ENCODE data around the gene LTBP1. TPM values are rescaled to one million over a fixed set of nuclear protein-coding genes. Genes with fewer than 3 reads are reported as not detected.

The LTBP1 gene
- total RNA-seq, 1 donor from 2014 or later: 48.4 TPM

GRCh38 chr2:33291278-33292013 lies 344.7 kb downstream of the LTBP1 start:
- intact Hi-C loops (cut with DNase I): no loop called here
- DNase-seq (ENCODE audit: extremely low spot score in 2 of 2): no peak
- H3K36me3 ChIP-seq: no peaks in the 10 kb centered on the region
- TF ChIP-seq POLR2A (IDR thresholded peaks at IDR 0.05) (no peak), POLR2AphosphoS5 (IDR thresholded peaks at IDR 0.05; ENCODE audit: insufficient read depth in 1 of 2, low read depth in 1 of 2) (peak in 1 of 2 donors; percentile 11)
- TF ChIP-seq, protein P1, sequence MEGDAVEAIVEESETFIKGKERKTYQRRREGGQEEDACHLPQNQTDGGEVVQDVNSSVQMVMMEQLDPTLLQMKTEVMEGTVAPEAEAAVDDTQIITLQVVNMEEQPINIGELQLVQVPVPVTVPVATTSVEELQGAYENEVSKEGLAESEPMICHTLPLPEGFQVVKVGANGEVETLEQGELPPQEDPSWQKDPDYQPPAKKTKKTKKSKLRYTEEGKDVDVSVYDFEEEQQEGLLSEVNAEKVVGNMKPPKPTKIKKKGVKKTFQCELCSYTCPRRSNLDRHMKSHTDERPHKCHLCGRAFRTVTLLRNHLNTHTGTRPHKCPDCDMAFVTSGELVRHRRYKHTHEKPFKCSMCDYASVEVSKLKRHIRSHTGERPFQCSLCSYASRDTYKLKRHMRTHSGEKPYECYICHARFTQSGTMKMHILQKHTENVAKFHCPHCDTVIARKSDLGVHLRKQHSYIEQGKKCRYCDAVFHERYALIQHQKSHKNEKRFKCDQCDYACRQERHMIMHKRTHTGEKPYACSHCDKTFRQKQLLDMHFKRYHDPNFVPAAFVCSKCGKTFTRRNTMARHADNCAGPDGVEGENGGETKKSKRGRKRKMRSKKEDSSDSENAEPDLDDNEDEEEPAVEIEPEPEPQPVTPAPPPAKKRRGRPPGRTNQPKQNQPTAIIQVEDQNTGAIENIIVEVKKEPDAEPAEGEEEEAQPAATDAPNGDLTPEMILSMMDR (IDR thresholded peaks at IDR 0.05): no peak
- peaks cover 18% of the 10 kb centered on the region for H3K4me1 ChIP-seq
- peak overlapping the region; percentile 2 for H3K27ac ChIP-seq
- H3K9me3 ChIP-seq: no peaks in the 10 kb centered on the region
- H3K4me3 ChIP-seq: peak overlapping the region in 1 of 2 donors; percentile 23
- no peaks in the 10 kb centered on the region for H3K27me3 ChIP-seq

DNA sequence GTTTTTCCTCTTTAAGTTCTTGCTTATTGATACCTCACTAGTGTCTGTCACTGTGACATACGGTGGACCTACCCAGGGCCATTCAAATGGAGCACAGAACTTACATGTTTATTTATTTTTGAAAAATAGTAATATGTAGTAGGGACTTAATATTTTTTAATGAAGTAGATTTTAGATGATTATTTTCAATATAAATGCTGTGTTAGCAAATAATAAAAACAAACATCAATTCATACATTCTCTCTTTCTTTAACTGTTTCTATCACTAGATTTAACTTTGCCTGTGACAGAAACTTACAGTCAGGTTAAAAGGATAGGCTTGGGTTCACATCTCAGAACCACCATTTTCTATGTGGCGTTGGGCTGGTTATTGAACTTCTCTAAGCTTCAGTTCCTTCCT lies 345.3 kb downstream of the LTBP1 start:
- Histone ChIP-seq H3K27me3 (no peaks in the 10 kb centered on the region), H3K27ac (peak overlapping the region; percentile 17), H3K4me3 (no peak overlapping the region), H3K4me1 (peaks cover 24% of the 10 kb centered on the region), H3K9me3 (no peaks in the 10 kb centered on the region), H3K36me3 (no peaks in the 10 kb centered on the region)
- intact Hi-C loops (cut with DNase I): no loop called here
- no peak for TF ChIP-seq POLR2AphosphoS5 (IDR thresholded peaks at IDR 0.05; ENCODE audit: insufficient read depth in 1 of 2, low read depth in 1 of 2)
- TF ChIP-seq POLR2A (IDR thresholded peaks at IDR 0.05): no peak
- TF ChIP-seq, protein P1 (IDR thresholded peaks at IDR 0.05): no peak
- no peak for DNase-seq (ENCODE audit: extremely low spot score in 2 of 2)

- no peak overlapping the region for H3K4me3 ChIP-seq
- H3K27ac ChIP-seq: peak overlapping the region; percentile 17
- H3K36me3 ChIP-seq: no peaks in the 10 kb centered on the region
- DNase-seq (ENCODE audit: extremely low spot score in 2 of 2): no peak
- no peaks in the 10 kb centered on the region for H3K27me3 ChIP-seq
- intact Hi-C loops (cut with DNase I): no loop called here
- TF ChIP-seq, protein P1 (IDR thresholded peaks at IDR 0.05): no peak
- TF ChIP-seq POLR2AphosphoS5 (IDR thresholded peaks at IDR 0.05; ENCODE audit: insufficient read depth in 1 of 2, low read depth in 1 of 2) (no peak), POLR2A (IDR thresholded peaks at IDR 0.05) (no peak)
- H3K4me1 ChIP-seq: peaks cover 34% of the 10 kb centered on the region
- H3K9me3 ChIP-seq: no peaks in the 10 kb centered on the region
Observed at GRCh38 chr2:33292981-33293595, 346.3 kb downstream of the LTBP1 start.

- no peak for DNase-seq (ENCODE audit: extremely low spot score in 2 of 2)
- Histone ChIP-seq H3K36me3 (no peaks in the 10 kb centered on the region), H3K27me3 (no peaks in the 10 kb centered on the region), H3K4me1 (peaks cover 18% of the 10 kb centered on the region), H3K9me3 (no peaks in the 10 kb centered on the region), H3K4me3 (no peak overlapping the region), H3K27ac (peak overlapping the region; percentile 60)
- intact Hi-C loops (cut with DNase I): no loop called here
- TF ChIP-seq, protein P1 (IDR thresholded peaks at IDR 0.05): no peak
- no peak for TF ChIP-seq POLR2A (IDR thresholded peaks at IDR 0.05)
- peak; percentile 13 to 68 for TF ChIP-seq POLR2AphosphoS5 (IDR thresholded peaks at IDR 0.05; ENCODE audit: insufficient read depth in 1 of 2, low read depth in 1 of 2)
Observed at GRCh38 chr2:33298233-33298632, 351.5 kb downstream of the LTBP1 start.

DNA sequence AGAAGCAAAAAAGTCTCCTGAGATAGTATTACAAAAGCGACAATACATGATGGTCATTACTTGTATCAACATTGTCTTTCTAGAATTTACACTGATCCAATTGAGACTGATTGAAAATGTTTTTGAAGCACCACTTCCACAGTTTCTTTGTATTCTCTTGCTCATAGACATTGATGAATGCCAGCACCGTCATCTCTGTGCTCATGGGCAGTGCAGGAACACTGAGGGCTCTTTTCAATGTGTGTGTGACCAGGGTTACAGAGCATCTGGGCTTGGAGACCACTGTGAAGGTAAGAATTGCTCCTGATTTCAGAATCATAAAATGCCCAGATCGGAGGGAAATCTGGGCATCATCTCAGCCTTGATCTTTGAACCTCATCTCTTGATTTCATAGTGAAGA lies 354.6 kb downstream of the LTBP1 start:
- H3K4me1 ChIP-seq: peaks cover 18% of the 10 kb centered on the region

More for the DNA sequence above, 354.6 kb downstream of the LTBP1 start:
- DNase-seq (ENCODE audit: extremely low spot score in 2 of 2): no peak
- no peak overlapping the region for H3K27ac ChIP-seq
- no peak for TF ChIP-seq POLR2A (IDR thresholded peaks at IDR 0.05)
- intact Hi-C loops (cut with DNase I): no loop called here
- H3K9me3 ChIP-seq: no peaks in the 10 kb centered on the region
- H3K4me3 ChIP-seq: no peak overlapping the region
- H3K27me3 ChIP-seq: no peaks in the 10 kb centered on the region
- H3K36me3 ChIP-seq: no peaks in the 10 kb centered on the region

All from vagina (tissue), 2 donors.